GM19193 (cell line): ENCODE results near the gene SH3GLB2.

Experiments used
- POLR2A ChIP-seq: IDR thresholded peaks from 4 replicates; pipeline ENCODE4 v1.6.1; 2011; ENCODE audit not compliant: insufficient read depth, insufficient read length; ENCODE audit errors: extremely low read depth

SH3GLB2 gene

DNA sequence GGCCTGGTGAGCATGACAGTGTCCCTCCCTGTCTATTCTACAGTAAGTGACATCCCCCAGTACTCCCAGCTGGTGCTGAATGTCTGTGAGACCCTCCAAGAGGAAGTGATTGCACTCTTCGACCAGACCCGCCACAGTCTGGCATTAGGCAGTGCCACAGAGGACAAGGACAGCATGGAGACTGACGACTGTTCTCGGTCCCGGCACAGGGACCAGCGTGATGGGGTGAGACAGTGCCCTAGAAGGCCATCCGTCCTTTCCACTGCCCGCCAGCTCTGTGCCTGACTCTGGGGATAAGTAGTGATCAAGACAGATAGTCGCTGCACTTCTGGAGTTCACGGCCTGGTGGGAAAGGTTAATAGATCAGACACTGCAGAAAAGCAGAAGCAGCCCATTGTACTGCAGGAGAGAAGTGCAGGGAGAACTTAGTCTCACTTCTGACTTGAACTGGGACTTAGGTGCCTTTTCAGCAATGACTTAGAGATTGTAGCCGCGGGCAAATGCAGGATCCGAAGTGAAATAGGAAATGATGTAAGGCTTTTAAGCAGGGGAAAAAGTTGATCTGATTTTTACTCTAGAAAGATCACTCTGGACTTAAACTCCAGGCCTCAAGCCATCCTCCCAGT is 28.4 kb downstream of the SH3GLB2 start:
- no peak for TF ChIP-seq POLR2A

DNA sequence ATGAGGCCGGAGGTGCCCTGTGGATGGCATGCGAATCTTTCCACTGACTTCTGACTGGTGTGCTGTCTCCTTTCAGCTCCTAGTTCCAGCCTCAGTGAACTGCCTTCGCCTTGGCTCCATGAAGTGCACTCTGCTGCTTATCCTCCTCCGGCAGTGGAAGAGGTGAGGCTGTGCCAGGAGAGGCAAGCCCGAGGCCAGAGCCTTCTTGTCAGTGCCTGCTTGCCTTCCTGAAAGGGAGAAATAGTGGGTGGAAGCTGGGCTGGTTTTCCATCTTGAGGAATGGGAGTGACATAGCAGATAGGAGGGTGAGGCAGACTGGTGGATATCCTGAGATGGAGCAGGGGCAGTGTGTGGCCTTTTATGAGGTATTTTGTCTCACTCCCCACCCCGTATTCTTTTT is 29.7 kb downstream of the SH3GLB2 start:
- no peak for TF ChIP-seq POLR2A

DNA sequence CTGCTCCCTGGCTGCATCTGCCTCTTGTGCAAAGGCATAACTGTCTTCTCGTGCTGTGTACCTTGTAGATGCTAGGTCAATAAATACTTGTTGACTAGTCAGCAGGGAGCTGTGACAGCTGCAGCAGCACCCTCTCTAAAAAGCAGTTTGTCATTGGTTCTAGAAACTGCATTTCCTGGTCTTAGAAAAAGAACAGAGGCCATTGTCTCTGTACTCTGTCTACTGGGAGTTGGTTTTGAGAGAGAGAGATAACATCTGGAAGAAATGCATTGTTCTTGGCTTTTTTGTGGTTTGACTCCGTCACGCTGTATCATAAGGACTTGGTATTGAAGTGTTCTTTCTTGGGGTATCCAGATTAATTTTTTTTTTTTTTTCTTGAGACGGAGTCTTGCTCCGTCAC is 32.3 kb downstream of the SH3GLB2 start:
- TF ChIP-seq POLR2A: no peak

DNA sequence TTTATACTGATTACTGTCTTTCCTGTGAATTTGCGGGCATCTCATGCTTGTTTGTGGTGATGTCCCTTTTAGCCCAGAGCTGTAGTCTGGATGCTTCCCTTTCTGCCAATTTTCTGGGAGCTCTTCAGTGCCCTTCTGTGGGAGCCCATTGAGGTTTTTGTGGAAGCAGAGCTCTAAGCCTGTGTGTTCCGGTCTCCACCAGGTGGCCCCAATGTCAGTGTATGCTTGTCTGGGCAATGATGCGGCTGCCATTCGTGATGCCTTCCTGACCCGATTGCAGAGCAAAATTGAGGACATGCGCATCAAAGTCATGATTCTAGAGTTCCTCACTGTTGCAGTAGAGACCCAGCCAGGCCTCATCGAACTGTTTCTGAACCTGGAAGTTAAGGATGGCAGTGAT is 35.1 kb downstream of the SH3GLB2 start:
- no peak for TF ChIP-seq POLR2A

DNA sequence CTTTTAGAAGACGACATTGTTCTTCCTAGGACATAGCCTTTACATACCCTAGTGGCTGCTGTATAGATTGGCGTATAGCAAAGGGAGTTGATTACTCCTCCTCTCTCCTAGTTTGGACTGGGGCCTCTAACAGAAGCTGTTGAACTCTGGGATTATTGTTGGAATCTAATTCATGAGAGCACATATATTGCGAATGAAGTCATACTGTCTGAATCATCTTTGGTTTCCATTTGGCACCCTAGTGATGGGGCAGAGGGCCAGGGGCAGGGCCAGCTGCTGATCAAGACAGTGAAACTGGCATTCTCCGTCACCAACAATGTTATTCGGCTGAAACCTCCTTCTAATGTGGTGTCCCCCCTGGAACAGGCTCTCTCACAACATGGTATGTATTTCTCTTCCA is 40.3 kb downstream of the SH3GLB2 start:
- TF ChIP-seq POLR2A: no peak

DNA sequence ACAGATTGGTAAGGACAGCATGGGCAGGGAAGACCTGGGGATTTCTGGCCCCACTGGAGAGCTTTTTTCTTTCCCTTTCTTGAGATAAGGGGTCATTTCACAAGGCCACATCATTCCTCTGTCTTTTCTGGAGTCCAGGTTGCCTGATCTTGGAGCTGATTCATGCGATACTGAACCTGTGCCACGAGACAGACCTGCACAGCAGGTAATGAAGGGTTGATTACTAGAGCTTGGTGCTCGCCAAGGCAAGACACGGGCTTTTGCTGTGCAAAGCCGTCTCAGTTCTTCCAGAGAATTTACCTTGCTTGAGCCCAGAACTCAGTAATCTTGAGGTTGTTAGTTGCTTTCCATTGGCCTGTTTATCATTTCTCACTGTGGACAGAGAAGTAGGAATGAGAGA is 41.5 kb downstream of the SH3GLB2 start:
- no peak for TF ChIP-seq POLR2A

DNA sequence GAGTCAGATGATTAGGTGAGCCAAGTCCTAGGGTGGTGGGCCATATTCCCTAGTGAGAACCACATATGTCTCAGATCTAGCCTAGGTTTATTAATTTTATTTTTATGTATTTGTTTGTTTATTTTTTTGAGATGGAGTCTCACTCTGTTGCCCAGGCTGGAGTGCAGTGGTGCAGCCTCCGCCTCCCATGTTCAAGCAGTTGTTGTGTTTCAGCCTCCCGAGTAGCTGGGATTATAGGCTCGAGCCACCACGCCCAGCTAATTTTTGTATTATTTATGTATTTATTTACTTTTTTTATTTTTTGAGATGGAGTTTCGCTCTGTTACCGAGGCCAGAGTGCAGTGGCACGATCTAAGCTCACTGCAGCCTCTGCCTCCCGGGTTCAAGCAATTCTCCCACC is 44.6 kb downstream of the SH3GLB2 start:
- TF ChIP-seq POLR2A: no peak

DNA sequence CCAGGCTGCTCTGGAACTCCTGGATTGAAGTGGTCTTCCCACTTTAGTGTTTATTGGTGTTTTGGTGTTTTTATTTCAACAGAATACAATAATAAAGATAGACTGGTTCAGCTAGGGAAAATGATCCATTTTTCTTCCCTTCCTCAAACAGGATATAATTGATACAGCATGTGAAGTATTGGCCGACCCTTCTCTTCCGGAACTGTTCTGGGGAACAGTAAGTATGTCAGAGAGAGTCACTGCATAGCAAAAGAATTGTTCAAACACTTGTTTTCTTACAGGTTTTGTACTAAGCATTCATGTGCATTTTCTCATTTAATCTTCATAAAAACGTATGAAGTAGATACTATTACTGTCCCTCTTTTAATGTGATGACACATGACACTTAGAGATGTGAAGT is 49.0 kb downstream of the SH3GLB2 start:
- TF ChIP-seq POLR2A: no peak

DNA sequence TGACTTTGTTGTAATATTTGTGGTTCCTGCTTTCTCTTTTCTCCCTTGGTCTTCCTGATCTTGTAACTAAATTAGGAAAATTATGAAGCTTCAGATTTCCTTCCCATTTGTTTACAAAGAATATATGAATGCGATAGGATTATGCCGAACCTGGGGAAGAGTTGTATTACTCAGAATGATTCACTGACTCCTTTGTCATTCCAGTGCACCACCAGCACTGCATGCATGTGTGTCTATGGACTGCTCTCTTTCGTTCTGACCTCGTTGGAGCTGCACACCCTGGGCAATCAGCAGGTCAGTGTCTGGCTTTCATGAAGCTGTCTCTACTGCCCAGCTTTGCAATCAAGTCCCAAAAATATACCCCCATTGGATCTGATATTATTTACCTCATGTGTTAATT is 55.2 kb downstream of the SH3GLB2 start:
- TF ChIP-seq POLR2A: no peak

DNA sequence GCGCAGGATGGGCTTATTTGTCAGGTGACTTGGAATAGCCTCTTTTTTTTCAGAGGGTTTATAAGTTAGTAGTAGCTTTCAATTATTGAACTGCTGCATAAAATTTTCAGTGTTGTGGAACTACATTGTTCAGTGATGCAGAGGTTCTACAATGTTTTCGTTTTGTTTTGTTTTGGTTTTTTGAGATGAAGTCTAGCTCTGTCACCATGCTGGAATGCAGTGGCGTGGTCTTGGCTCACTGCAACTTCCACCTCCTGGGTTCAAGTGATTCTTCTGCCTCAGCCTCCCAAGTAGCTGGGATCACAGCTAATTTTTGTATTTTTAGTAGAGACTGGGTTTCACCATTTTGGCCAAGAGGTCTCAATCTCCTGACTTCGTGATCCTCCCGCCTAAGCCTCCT is 58.6 kb downstream of the SH3GLB2 start:
- TF ChIP-seq POLR2A: no peak
